ENCODE data around the gene MYOZ2.
"Not testable (repeated sequence)": the region's sequence is repeated elsewhere in the genome, so short reads cannot be mapped to it uniquely, and the experiment has no call there.

Gene MYOZ2

GRCh38 chr4:119138046-119138445 is 2.4 kb downstream of the MYOZ2 start:
- no peak for TF ChIP-seq CTCF (conservative IDR thresholded peaks at IDR 0.05; ENCODE audit: low read depth, low read length)
- no peak overlapping the region for H3K4me3 ChIP-seq (ENCODE audit: low read length)
- DNase-seq (ENCODE audit: low read depth), result no peak

GRCh38 chr4:119139311-119139710 is 3.7 kb downstream of the MYOZ2 start:
- no peak for DNase-seq (ENCODE audit: low read depth)
- H3K4me3 ChIP-seq (ENCODE audit: low read length), result no peak overlapping the region
- TF ChIP-seq CTCF (conservative IDR thresholded peaks at IDR 0.05; ENCODE audit: low read depth, low read length), result no peak

- no peak overlapping the region for H3K4me3 ChIP-seq (ENCODE audit: low read length)
- no peak for TF ChIP-seq CTCF (conservative IDR thresholded peaks at IDR 0.05; ENCODE audit: low read depth, low read length)
- no peak for DNase-seq (ENCODE audit: low read depth)
These were observed 4.2 kb downstream of the MYOZ2 start for GRCh38 chr4:119139822-119140252.

- DNase-seq (ENCODE audit: low read depth); H3K4me3 ChIP-seq (ENCODE audit: low read length): not testable (repeated sequence)
These were observed 5.7 kb downstream of the MYOZ2 start for GRCh38 chr4:119141283-119141682.

GRCh38 chr4:119142833-119143232 is 7.2 kb downstream of the MYOZ2 start:
- TF ChIP-seq CTCF (conservative IDR thresholded peaks at IDR 0.05; ENCODE audit: low read depth, low read length), result no peak
- DNase-seq (ENCODE audit: low read depth), result no peak
- no peak overlapping the region for H3K4me3 ChIP-seq (ENCODE audit: low read length)

GRCh38 chr4:119143341-119143740 is 7.7 kb downstream of the MYOZ2 start:
- not testable (repeated sequence) for H3K4me3 ChIP-seq (ENCODE audit: low read length); DNase-seq (ENCODE audit: low read depth)

GRCh38 chr4:119149110-119149509 is 13.5 kb downstream of the MYOZ2 start:
- H3K4me3 ChIP-seq (ENCODE audit: low read length), result no peak overlapping the region
- DNase-seq (ENCODE audit: low read depth), result no peak
- TF ChIP-seq CTCF (conservative IDR thresholded peaks at IDR 0.05; ENCODE audit: low read depth, low read length), result no peak

- TF ChIP-seq CTCF (conservative IDR thresholded peaks at IDR 0.05; ENCODE audit: low read depth, low read length), result no peak
- H3K4me3 ChIP-seq (ENCODE audit: low read length), result no peak overlapping the region
- DNase-seq (ENCODE audit: low read depth), result no peak
These were observed 15.5 kb downstream of the MYOZ2 start for GRCh38 chr4:119151161-119151560.

Data from retinal pigment epithelial cell (primary cell).